HG03039 (cell line): ENCODE measurements around the gene COX20.

ENCODE experiments used
- ATAC-seq: cut with Tn5 transposase; IDR thresholded peaks from one replicate; pipeline ENCODE4 v1.9.1; 2021; ENCODE audit warnings: mild to moderate bottlenecking, moderate library complexity; ENCODE audit not compliant: unreplicated experiment

The COX20 gene

GRCh38 chr1:244868484-244869363 is 33.3 kb downstream of the COX20 start:
- ATAC-seq = no peak

- no peak for ATAC-seq
Measured at GRCh38 chr1:244869364-244869827, 33.9 kb downstream of the COX20 start.

GRCh38 chr1:244869950-244870349 is 34.5 kb downstream of the COX20 start:
- ATAC-seq = no peak

- no peak for ATAC-seq
Measured at GRCh38 chr1:244874974-244875579, 39.6 kb downstream of the COX20 start.

- ATAC-seq = no peak
Measured at GRCh38 chr1:244876228-244876910, 40.9 kb downstream of the COX20 start.

- ATAC-seq = no peak
Measured at GRCh38 chr1:244878681-244879080, 43.2 kb downstream of the COX20 start.

- no peak for ATAC-seq
Measured at GRCh38 chr1:244881552-244882280, 46.3 kb downstream of the COX20 start.

- no peak for ATAC-seq
Measured at GRCh38 chr1:244887281-244887680, 51.8 kb downstream of the COX20 start.

- ATAC-seq = no peak
Measured at GRCh38 chr1:244893836-244894235, 58.4 kb downstream of the COX20 start.
